ENCODE data around the gene ATG9B. TPM values are rescaled to one million over a fixed set of nuclear protein-coding genes. Genes with fewer than 3 reads are reported as not detected.

Gene ATG9B
- total and polyA plus RNA-seq, 2 donors (not counting 1 experiment from before 2014, with no cell fraction given), result under 0.01 to 0.03 TPM

DNA sequence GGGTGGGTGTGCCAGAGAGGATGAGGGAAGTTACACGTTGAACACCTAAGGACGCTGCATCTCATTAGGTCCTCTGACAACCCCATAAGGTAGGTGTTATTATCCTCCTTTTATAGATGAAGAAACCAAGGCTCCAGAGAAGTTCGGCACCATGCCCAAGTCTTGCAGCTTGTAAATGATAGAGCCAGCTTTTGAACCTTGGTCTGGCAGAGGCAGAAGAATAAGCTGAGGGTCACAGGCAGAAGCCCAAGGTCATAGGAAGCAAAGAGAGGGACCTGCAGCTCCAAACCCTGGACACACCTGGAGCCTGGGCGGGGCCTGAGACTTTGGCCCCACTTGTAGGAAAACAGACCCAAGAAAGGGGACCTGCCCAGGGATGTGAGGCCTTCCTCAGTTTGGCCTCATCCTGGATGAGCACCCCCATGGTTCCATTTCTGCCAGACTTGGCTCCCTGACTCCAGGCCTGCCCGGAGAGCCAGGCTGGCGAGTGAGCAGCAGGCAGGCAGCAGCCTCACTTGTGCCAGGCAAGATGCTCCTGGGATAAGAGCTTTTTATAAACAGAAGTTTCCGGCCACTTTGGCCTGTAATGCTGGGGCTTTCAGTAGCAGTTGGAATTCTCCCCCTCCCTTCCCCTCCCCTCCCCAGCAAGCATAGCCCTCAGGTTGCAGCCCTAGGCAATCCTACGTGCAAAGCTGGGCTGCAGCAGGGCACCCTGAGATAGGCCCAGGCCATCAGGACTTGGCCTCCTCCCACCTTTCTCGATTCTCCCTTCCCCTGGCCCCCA is 48.6 kb downstream of the ATG9B start:
- Histone ChIP-seq H3K9me3 (ENCODE audit: control insufficient read depth, insufficient read depth, low read depth, low read length) (no peaks in the 10 kb centered on the region), H3K27me3 (ENCODE audit: control insufficient read depth, insufficient read depth, low read length) (peaks cover 71% of the 10 kb centered on the region), H3K4me2 (ENCODE audit: extremely low read depth, insufficient read depth, low read length) (no peak overlapping the region), H3K79me2 (ENCODE audit: control insufficient read depth, insufficient read depth, low read length) (no peaks in the 10 kb centered on the region), H3K36me3 (ENCODE audit: control insufficient read depth, insufficient read depth, low read length) (no peaks in the 10 kb centered on the region), H3K9ac (ENCODE audit: insufficient read depth, low read length) (no peak overlapping the region), H3K27ac (ENCODE audit: insufficient read depth, low read length) (no peak overlapping the region), H3K4me1 (ENCODE audit: control insufficient read depth, extremely low read depth, insufficient read depth, low read length) (no peaks in the 10 kb centered on the region), H3K4me3 (replicated peaks in 1 of 4; ENCODE audit: control extremely low read depth in 1 of 4, insufficient read depth in 1 of 4, low read depth in 3 of 4, low read length in 4 of 4) (no peak overlapping the region), H4K20me1 (ENCODE audit: control insufficient read depth, extremely low read depth, insufficient read depth, low read length) (no peaks in the 10 kb centered on the region), H2AFZ (ENCODE audit: low read length) (no peak overlapping the region)
- no peak for DNase-seq (ENCODE audit: low read depth in 2 of 2)
- no peak for TF ChIP-seq CTCF (conservative IDR thresholded peaks at IDR 0.05 in 1 of 2, IDR thresholded peaks at IDR 0.05 in 1 of 2; ENCODE audit: low read depth in 1 of 2, low read length in 2 of 2)
- TF ChIP-seq EZH2 (IDR thresholded peaks at IDR 0.05; ENCODE audit: low read length, missing control alignments), result no peak

DNA sequence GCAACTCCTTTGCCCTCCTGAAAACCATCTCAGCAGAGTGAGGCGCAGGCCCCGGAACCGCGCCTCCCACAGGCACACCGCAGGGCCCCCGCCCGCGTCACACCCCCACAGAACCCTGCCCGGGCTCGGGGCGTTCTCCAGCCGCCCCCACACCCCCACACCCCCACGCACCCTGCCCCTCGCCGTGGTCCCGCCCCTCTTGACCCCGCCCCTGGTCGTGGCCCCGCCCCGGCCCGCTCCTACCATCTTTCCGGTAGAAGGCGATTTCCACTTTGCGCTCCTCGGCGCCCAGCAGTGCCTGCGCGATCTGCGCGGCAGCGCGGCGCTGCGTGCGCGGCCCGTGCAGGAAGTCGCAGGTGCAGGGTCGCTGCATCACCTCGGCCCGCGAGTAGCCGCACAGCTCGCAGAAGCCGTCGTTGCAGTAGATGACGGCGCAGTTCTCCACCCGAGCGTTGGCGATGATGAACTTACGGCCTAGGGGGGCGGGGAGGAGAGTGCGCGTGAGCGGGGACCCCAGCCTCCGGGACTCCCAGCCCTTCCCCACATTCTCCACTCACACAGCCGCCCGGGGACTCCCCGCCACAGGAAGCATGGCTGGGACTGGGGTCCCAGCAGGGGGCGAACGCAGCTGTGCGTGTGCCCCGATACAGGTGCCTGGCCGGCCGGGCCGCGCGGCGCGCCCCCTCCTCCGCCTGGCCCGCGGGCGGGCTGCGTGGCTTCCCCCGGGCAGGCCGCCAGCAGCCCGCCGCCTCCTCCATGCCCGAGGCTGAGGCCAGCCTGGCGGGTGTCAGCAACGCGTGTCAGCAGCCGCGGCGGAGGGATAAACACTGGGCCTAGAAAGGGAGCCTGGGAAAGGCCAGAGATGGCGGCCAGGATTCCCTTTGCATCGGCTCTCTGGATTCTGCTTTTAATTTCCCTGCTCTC is 49.6 kb downstream of the ATG9B start:
- TF ChIP-seq CTCF (conservative IDR thresholded peaks at IDR 0.05 in 1 of 2, IDR thresholded peaks at IDR 0.05 in 1 of 2; ENCODE audit: low read depth in 1 of 2, low read length in 2 of 2), result no peak
- TF ChIP-seq EZH2 (IDR thresholded peaks at IDR 0.05; ENCODE audit: low read length, missing control alignments), result peak; percentile 61
- Histone ChIP-seq H3K9me3 (ENCODE audit: control insufficient read depth, insufficient read depth, low read depth, low read length) (no peaks in the 10 kb centered on the region), H3K36me3 (ENCODE audit: control insufficient read depth, insufficient read depth, low read length) (no peaks in the 10 kb centered on the region), H3K79me2 (ENCODE audit: control insufficient read depth, insufficient read depth, low read length) (no peaks in the 10 kb centered on the region), H2AFZ (ENCODE audit: low read length) (no peak overlapping the region), H3K9ac (ENCODE audit: insufficient read depth, low read length) (no peak overlapping the region), H3K4me2 (ENCODE audit: extremely low read depth, insufficient read depth, low read length) (peak overlapping the region; percentile 35), H4K20me1 (ENCODE audit: control insufficient read depth, extremely low read depth, insufficient read depth, low read length) (no peaks in the 10 kb centered on the region), H3K4me1 (ENCODE audit: control insufficient read depth, extremely low read depth, insufficient read depth, low read length) (no peaks in the 10 kb centered on the region), H3K27me3 (ENCODE audit: control insufficient read depth, insufficient read depth, low read length) (peaks cover 68% of the 10 kb centered on the region), H3K27ac (ENCODE audit: insufficient read depth, low read length) (no peak overlapping the region), H3K4me3 (replicated peaks in 1 of 4; ENCODE audit: control extremely low read depth in 1 of 4, insufficient read depth in 1 of 4, low read depth in 3 of 4, low read length in 4 of 4) (peak overlapping the region in 1 of 4 experiments; percentile 42)
- peak in 1 of 2 donors; percentile 28 for DNase-seq (ENCODE audit: low read depth in 2 of 2)

Measured in fibroblast of lung (primary cell).